ENCODE measurements around the gene CPEB3.

DNA sequence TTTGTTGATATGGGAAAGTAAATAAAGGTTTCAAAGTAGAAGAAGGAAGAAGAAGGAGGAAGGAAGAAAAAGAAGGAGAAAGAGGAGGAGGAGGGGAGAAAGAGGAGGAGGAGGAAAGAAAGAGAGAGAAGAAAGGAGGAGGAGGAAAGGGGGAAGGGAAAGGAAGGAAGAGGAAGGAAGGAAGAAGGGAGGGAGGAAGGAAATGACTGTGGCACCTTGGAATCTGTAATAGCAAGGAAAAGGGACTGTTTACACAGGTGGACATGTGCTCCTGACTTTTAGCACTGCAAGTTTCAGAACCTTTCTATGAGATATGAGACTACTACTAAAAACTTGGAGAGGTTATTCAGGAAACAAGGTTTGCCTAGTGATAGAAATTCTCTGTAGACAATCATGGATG, 214.2 kb downstream of the CPEB3 start:
- TF ChIP-seq, protein P1, sequence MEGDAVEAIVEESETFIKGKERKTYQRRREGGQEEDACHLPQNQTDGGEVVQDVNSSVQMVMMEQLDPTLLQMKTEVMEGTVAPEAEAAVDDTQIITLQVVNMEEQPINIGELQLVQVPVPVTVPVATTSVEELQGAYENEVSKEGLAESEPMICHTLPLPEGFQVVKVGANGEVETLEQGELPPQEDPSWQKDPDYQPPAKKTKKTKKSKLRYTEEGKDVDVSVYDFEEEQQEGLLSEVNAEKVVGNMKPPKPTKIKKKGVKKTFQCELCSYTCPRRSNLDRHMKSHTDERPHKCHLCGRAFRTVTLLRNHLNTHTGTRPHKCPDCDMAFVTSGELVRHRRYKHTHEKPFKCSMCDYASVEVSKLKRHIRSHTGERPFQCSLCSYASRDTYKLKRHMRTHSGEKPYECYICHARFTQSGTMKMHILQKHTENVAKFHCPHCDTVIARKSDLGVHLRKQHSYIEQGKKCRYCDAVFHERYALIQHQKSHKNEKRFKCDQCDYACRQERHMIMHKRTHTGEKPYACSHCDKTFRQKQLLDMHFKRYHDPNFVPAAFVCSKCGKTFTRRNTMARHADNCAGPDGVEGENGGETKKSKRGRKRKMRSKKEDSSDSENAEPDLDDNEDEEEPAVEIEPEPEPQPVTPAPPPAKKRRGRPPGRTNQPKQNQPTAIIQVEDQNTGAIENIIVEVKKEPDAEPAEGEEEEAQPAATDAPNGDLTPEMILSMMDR (conservative IDR thresholded peaks at IDR 0.05; ENCODE audit: low read depth, low read length) = no peak
- TF ChIP-seq EZH2 (IDR thresholded peaks at IDR 0.05; ENCODE audit: borderline replicate concordance, low read depth, low read length, poor library complexity, severe bottlenecking) = no peak
